ENCODE results near the gene FBXO42.

FBXO42 gene

DNA sequence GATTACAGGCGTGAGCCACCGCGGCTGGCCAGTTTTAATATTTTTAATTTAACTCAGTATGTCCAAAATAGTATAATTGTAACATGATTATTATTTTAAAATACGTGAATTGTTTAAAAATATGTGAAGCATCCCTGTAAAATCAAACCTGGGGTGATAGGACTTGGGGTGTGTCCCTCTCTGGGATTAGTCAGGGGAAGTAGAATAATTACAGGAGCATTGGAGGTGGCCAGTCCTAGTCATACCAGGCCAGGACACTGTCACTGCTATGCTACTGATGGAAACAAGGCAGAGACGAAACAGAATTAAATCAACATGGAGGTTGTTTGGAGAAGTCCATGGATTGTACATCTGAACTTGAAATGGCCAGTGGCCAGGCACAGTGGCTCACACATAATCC is 31.6 kb upstream of the FBXO42 start:
- TF ChIP-seq, protein P1, sequence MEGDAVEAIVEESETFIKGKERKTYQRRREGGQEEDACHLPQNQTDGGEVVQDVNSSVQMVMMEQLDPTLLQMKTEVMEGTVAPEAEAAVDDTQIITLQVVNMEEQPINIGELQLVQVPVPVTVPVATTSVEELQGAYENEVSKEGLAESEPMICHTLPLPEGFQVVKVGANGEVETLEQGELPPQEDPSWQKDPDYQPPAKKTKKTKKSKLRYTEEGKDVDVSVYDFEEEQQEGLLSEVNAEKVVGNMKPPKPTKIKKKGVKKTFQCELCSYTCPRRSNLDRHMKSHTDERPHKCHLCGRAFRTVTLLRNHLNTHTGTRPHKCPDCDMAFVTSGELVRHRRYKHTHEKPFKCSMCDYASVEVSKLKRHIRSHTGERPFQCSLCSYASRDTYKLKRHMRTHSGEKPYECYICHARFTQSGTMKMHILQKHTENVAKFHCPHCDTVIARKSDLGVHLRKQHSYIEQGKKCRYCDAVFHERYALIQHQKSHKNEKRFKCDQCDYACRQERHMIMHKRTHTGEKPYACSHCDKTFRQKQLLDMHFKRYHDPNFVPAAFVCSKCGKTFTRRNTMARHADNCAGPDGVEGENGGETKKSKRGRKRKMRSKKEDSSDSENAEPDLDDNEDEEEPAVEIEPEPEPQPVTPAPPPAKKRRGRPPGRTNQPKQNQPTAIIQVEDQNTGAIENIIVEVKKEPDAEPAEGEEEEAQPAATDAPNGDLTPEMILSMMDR (IDR thresholded peaks at IDR 0.05; ENCODE audit: control insufficient read depth, insufficient read depth, low read depth, low read length, missing control alignments) = no peak
- H3K4me3 ChIP-seq (ENCODE audit: control insufficient read depth, low read depth, low read length) = no peak overlapping the region
- DNase-seq (ENCODE audit: low read depth) = no peak

DNA sequence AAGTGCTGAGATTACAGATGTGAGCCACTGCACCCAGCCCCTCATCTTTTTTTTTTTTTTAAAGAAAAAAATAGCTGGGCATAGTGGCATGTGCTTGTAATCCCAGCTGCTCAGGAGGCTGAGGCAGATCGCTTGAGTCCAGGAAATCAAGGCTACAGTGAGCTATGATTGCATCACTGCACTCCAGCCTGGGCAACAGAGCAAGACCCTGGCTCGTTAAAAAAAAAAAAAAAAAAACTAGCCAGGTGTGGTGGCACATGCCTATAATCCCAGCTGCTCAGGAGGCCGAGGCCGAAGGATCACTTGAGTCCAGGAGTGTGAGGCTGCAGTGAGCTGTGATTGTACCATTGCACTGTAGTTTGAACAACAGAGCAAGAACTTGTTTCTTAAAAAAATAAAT is 28.6 kb upstream of the FBXO42 start:
- no peak for DNase-seq (ENCODE audit: low read depth)
- TF ChIP-seq, protein P1 (IDR thresholded peaks at IDR 0.05; ENCODE audit: control insufficient read depth, insufficient read depth, low read depth, low read length, missing control alignments) = no peak
- no peak overlapping the region for H3K4me3 ChIP-seq (ENCODE audit: control insufficient read depth, low read depth, low read length)

DNA sequence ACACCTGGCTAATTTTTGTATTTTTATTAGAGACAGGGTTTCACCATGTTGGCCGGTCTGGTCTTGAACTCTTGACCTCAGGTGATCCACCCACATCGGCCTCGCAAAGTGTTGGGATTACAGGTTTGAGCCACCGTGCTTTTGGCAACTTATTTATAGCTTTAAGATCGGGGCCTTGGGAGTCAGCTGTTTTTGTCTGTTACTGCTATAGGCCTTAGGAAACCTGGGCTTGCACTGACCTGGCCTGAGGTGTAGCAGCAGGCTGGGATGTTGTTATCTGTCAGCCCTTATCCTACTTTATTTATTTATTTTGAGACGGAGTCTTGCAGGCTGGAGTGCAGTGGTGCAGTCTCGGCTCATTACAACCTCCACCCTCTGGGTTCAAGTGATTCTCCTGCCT is 26.2 kb upstream of the FBXO42 start:
- no peak overlapping the region for H3K4me3 ChIP-seq (ENCODE audit: control insufficient read depth, low read depth, low read length)
- DNase-seq (ENCODE audit: low read depth) = no peak
- TF ChIP-seq, protein P1 (IDR thresholded peaks at IDR 0.05; ENCODE audit: control insufficient read depth, insufficient read depth, low read depth, low read length, missing control alignments) = no peak

DNA sequence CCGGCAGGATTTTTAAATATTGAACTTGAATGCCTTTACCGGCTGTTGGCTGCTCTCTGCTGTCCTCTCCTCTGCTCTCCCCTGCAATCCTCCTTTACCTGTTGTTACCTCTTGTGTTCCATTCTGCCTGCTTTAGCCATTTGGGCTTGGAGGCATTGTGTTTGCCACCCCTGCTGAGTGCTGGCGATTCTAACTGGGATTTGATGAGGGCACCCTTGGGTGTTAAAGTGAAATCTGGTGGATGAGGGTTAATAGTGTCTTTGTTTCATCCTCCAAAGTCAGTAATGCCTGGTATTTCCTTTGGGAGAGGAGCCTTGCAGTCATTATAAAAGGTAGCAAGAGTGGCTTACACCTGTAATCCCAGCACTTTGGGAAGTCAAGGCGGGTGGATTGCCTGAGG is 24.7 kb upstream of the FBXO42 start:
- H3K4me3 ChIP-seq (ENCODE audit: control insufficient read depth, low read depth, low read length) = no peak overlapping the region
- TF ChIP-seq, protein P1 (IDR thresholded peaks at IDR 0.05; ENCODE audit: control insufficient read depth, insufficient read depth, low read depth, low read length, missing control alignments) = no peak
- no peak for DNase-seq (ENCODE audit: low read depth)

DNA sequence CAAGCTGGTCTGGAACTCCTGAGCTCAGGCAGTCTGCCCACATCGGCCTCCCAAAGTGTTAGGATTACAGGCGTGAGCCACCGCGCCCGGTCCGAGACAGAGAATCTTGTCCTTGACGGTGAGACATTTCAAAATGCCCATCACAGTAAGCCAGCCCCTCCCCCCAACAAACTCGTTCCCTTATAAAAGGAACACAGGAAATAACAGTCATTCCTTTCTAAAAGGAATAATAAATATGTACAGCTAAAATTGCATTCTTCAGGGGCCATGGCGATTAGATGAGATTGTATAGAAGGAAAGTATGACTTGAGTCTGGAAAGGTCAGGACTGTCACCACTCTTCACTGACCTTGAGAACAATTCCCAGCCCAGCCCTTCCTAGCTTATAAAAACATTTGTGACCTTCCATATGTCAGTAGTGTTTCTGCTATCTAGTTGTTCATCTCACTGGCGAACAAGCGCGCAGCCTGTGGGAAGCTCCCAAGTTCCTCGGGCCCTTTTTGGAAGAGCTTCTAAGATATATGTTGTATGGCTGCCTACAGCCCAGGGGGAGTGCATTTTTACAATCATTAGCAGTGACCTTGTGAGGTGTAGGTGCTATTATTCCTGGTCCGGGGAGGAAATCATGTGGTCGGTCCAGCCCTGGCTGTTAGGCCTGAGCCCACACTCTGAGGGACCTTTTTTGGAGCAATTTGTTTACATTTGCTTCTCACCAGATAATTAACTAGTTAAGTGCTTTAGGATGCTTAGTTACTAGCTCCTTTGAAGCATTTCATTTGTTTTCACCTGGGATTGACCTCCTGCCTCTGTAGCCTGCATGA is 23.5 kb upstream of the FBXO42 start:
- DNase-seq (ENCODE audit: low read depth) = no peak
- H3K4me3 ChIP-seq (ENCODE audit: control insufficient read depth, low read depth, low read length) = no peak overlapping the region

DNA sequence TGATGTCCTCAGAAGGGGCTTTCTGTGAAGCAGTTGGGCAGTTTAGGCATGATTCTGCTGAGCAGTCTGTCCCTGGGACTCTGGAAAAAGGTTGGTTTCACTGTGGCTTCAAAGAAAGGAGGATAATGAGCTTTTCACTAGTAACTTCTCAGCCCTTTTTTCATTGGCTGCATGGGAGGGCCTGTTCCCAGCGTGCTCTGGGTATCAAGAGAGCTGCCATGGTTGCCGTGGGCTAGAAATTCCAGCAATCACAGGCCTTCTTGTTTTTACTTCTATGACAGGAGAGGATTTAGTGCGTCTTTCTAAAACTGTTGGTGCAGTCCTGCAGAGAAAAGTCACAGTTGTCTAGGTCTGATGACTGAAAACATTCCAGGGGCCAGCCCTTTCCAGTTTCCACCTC is 22.0 kb upstream of the FBXO42 start:
- TF ChIP-seq, protein P1 (IDR thresholded peaks at IDR 0.05; ENCODE audit: control insufficient read depth, insufficient read depth, low read depth, low read length, missing control alignments) = no peak
- H3K4me3 ChIP-seq (ENCODE audit: control insufficient read depth, low read depth, low read length) = no peak overlapping the region
- DNase-seq (ENCODE audit: low read depth) = no peak

More for the DNA sequence above, 23.5 kb upstream of the FBXO42 start:
- TF ChIP-seq, protein P1 (IDR thresholded peaks at IDR 0.05; ENCODE audit: control insufficient read depth, insufficient read depth, low read depth, low read length, missing control alignments) = no peak

Measured in AG09309 (cell line).